Astrocyte of the spinal cord (primary cell): ENCODE measurements around the gene LPAR1.

Source experiments
- DNase-seq: peaks from one replicate; pipeline ENCODE4 v3.0.0; 2011; ENCODE audit warnings: low read depth, low spot score
- H3K4me3 ChIP-seq: 2 replicates; pipeline ENCODE4 v1.5.1; 2011; ENCODE audit warnings: low read depth, mild to moderate bottlenecking, low read length, moderate library complexity
- CTCF ChIP-seq: IDR thresholded peaks from 2 replicates; pipeline ENCODE4 v1.5.1; 2012; ENCODE audit warnings: low read depth, mild to moderate bottlenecking, low read length, inconsistent platforms
- in situ Hi-C: cut with HindIII; loops from 2 replicates; pipeline ENCODE4 v1.10.0; 2017; ENCODE audit warnings: low sequenced_read_pairs

The LPAR1 gene

GRCh38 chr9:111005746-111006470, 32.4 kb downstream of the LPAR1 start:
- DNase-seq, result no peak
- in situ Hi-C loops, result no loop called here
- TF ChIP-seq CTCF, result no peak
- H3K4me3 ChIP-seq, result no peak overlapping the region

GRCh38 chr9:111004936-111005335, 33.3 kb downstream of the LPAR1 start:
- in situ Hi-C loops, result no loop called here
- no peak for DNase-seq
- no peak overlapping the region for H3K4me3 ChIP-seq
- no peak for TF ChIP-seq CTCF

- no peak overlapping the region for H3K4me3 ChIP-seq
- no peak for DNase-seq
- in situ Hi-C loops, result no loop called here
- TF ChIP-seq CTCF, result no peak
Observed at GRCh38 chr9:111003182-111003581, 35.1 kb downstream of the LPAR1 start.

GRCh38 chr9:111001526-111001925, 36.7 kb downstream of the LPAR1 start:
- in situ Hi-C loops, result no loop called here
- H3K4me3 ChIP-seq, result no peak overlapping the region
- no peak for DNase-seq
- no peak for TF ChIP-seq CTCF

GRCh38 chr9:111000202-111000601, 38.1 kb downstream of the LPAR1 start:
- H3K4me3 ChIP-seq, result no peak overlapping the region
- TF ChIP-seq CTCF, result no peak
- DNase-seq, result no peak
- in situ Hi-C loops, result no loop called here

- DNase-seq, result no peak
- in situ Hi-C loops, result no loop called here
- TF ChIP-seq CTCF, result no peak
- no peak overlapping the region for H3K4me3 ChIP-seq
Observed at GRCh38 chr9:110999379-110999778, 38.9 kb downstream of the LPAR1 start.
